ENCODE measurements around the gene ASPHD1.
"Not testable (repeated sequence)": the region's sequence is repeated elsewhere in the genome, so short reads cannot be mapped to it uniquely, and the experiment has no call there.

Gene ASPHD1

DNA sequence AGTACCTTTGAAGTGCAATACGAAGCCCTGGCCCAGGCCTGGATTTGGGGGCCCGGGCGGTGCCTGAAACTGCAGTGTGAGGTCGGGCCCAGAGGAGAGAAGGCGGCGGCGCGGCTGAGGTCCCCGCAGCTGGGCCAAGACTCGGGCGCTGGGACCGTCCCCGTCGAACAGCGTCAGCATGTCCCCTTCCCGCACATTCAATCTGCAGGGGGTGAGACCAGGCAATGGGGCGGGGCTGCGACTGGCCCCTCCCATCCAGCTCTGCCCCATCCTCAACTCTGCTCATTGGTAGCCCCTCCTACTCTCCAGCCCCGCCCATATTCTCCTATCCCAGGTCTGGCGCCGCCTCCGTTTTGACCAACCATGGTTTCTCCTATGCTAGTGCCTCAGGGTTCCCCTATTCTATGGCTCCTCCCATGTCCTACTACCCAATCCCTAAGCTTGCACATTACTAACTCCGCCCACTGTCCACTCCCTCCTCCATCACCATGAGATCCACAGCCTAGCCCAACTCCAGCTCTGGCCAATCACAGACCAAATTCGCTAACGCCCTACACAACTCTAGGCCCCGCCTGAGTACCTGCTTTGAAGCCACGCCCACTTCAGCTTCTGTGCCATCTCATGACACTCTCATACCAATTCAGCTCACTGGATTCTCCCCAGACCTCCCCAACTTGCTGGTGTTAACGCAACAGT, 22.9 kb upstream of the ASPHD1 start:
- DNase-seq: no peak

DNA sequence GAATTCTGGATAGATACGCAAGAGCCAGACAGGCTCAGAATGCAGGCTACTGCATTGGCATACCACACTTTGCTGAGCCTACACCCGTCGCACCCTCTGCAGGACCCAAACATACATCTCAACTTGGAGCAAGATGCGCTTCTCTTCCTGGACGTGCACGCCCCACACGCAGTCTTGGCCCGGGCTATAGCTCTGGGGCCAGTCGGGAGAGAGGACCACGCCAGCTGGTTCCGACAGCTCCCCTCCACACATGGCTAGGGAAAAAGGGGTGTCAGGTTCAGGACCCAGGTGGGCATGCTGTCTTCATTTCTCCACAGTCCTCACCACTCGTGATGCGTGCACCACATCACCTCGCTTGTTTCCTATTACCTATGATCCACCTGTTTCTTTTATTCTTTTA, 22.1 kb upstream of the ASPHD1 start:
- DNase-seq: no peak

DNA sequence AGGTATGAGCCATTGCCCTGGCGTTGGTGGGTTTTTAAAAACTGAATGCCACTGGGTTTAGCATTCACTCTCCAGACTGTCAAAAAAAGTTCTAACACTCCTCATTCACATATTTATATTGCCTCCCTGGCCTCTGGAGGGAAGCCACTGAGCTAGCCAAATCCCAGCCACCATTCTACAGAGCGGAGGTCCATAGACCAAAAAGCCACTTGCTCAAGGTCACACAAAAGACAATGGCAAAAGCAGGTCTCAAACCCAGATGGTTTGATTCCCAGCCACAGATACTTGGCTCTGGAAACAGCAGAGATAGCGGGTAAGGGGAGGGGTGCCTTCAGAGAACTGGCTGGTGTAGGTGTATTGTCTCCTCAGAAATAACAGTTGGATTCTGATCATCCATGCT, 19.2 kb upstream of the ASPHD1 start:
- no peak for DNase-seq

DNA sequence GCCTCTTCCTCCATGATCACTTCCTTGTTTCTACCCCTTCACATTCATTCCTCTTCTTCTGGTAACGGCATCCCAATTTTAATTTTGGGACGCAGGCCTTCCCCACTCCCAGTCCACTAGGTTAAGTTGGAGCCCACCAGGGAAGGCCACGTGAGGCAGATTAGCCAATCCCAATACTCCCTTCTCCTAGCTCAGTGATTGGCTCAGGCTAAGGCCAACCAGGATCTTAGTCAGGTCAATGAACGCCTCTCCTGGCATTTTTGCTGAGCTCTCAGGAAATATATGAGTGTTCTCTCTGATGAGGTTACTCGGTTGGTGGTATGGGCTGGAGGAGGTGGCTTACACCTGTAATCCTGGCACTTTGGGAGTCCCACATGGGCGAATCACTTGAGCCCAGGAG, 16.3 kb upstream of the ASPHD1 start:
- no peak for DNase-seq

DNA sequence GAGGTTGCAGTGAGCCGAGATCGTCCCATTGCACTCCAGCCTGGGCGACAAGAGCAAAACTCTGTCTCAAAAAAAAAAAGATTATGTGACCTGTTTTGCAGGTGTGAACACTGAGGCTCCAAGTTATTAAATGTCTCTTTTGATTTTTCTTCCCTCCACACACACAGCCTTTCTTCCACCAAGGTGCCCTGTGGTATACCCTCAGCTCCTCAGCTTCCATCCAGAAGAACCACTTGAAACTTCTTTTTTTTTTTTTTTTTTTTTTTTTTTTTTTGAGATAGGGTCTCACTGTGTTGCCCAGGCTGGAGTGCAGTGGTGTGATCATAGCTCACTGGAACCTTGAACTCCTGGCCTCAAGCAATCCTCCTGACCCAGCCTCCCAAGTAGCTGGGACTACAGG, 10.9 kb upstream of the ASPHD1 start:
- DNase-seq: not testable (repeated sequence)

DNA sequence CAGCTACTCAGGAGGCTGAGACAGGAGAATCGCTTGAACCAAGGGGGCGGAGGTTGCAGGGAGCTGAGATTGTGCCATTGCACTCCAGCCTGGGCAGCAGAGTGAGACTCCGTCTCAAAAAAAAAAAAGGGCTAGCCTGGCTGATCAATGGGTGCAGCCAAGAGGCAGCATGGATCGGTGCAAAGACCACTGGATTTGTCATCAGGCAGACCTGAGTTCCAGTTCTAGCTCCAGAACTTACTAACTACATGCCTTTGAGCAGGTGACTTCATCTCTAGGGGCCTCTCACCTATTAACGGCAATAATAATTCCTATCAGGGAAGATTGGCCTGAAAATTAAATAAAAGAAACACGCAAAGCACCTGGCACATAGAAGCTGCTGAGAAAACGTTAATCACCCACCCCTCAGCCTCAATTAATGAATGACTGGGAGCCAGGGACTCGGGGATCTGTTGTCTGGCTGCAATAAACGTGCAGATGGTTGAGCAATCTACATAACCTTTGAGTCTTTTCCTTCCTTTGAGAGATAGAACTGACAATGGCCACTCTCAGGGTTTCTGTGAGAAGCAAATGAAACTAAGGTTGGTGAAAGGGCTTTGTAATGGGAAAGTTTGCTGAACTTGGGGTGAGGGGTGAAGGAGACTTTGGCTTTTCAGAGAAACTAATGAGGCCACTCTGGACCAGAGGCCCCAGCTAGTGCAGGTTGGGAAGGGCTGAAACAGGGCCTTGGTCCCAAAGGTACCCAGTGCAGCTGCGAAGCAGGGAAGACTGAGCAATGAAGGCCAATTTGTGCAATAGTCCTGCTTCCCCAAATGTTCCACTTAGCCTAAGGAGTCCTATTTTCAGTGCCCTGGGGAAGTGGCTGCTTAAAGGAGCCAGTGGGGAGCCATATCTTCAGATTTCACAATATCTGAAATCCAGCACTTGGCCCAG, 8.5 kb upstream of the ASPHD1 start:
- no peak for DNase-seq

DNA sequence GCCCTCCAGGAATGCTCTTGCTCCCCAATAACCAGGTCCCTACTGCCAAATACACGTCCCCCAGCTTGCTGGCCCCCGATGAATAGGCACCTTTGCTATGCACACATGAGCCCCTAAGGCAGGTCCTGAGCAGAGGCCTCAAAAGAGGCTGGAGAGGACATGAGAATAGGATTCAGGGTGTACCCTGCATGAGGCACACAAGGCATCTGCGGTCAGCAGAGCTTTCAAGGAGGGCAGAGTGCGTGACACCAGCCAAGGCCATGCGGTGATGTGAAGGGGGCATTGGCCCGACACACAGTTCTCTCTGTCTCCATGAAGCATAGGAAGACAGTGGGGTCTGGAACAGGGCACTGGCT, 7.9 kb upstream of the ASPHD1 start:
- DNase-seq: no peak

DNA sequence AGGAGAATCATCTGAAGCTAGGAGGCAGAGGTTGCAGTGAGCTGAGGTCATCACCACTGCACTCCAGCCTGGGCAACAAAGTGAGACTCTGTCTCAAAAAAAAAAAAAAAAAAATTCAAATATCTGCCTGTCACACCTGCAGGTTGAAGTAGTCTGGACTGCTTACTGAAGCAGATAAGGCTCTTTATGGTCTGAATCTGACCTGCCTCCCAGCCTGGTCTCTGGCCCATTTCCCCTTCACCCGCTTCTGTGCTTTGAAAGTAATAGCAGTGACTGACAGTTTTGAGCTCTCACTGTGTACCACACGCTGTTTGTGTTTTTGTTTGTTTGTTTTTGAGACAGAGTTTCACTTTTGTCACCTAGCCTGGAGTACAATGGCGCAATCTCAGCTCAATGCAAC, 6.7 kb upstream of the ASPHD1 start:
- DNase-seq: no peak

DNA sequence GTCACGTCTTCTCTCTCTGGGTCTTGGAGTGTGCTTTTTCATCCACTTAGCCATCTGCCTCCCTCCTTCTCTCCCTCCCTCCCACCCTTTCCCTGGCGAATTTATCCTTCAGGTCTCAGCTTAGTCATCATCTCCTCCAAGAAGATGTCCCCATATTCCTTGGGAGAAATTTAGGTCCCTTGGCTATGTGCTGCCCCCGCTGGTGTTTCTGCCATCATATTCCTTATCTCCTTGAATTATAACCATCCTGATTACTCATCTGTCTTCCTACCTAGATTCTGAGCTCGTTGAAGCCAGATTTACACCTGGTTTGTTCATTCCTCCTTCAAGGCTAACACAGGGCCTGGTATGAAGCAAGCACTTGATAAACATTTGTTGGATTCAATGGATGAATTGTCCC, 5.9 kb upstream of the ASPHD1 start:
- DNase-seq: no peak

DNA sequence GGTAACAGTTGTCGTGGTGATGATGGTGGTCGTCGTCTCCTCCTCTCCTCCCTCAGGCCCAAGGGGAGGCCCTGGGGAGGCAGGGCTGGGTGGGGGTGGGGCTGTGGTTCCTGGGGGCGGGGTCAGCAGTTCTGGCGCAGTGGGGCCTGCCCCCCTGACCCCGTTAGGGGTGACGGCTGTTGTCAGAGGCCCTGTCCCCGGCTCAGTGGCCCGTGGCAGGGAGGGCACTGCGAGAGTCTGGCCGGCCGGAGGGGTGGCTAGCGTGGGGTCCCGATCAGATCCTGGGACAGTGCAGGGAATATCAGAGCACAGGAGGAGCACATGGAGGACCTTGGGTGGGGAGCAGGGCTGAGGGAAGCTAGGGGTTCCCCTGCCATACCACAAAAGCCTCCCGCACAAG, 3.4 kb upstream of the ASPHD1 start:
- no peak for DNase-seq

DNA sequence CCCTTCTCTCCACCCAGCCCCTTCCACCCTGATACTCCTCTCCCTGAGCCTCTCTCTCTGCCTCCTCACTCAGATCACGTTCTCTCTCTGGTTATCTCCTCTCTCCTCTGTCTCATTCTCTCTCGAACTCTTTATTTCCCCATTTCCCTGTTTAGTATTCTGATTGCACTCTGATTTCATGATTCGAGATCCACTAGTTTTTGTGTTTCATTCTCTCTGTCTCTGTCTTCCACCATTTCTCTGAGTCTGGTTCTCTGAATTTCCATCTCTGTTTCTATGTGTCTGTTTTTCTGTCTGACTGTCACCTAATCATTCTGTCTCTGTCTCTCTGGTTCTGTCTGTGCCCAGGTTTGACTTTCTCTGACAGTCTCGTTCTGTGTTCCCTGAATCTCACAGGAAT, 3.0 kb upstream of the ASPHD1 start:
- DNase-seq: no peak

DNA sequence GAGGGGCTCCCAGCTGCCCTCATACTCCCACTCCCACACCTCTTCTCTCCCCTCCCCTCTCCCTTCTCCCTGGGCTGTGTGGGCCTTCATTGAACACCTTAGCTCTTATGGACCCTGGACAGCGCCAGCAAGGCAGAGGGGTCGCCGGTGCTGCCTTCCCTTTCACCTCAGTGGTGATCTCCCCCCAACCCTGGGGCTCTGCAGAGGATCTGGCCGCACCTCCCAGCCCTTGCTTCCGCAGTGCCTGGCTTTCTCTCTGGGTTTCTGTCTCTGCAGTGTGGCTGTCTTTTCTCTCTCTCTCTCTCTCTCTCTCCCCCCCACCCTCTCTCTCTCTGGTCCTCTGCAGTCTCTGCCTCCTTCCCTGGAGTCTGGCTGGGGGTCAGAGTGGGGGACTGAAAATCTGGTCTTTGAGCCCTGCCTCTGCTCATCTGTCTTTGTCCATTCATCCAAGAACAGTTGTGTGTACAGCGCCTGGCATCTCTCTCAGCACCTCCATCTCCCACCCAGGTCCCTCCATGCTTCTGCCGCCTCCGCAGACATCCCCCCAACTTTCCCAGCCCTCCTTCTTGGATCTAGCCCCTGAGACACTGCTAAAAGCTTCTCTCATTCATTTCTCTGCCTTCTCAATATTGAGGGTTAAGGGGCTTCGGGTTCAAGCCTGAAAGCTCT, 2.0 kb upstream of the ASPHD1 start:
- DNase-seq: no peak

DNA sequence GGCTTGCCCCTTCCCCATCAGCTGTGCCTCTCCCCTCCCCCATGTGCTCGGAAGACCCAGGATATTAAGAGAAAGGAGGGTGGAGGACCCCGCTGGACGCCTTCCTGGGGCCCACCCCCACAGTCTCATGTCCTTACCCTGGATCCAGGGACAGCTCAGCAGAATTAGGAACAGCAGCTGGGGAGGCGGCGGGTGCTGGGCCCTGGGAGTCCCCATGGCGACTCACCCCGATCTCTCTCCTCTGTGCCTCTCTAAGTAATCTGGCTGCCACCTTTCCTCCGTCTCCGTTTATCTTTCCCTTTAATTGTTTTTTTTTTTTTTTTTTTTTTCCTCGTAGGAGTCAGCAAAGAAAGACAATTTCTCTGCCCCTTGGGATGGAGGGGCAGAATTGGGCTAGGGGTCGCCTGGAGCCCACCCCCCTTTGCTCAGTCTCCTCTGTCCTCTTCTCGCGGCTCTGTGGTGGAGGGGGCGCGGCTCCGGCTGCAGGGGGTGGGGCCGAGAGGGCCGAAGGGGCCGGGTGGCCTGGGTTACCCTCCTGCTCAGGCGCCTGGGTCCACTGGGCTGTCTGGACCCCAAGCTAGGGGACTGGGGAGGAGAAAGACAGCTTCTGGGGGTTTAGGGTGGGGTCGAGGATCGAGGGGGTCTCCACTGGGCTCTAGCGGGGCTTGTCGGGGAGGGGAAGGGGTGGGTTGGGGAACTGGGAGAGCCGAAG, 1.3 kb upstream of the ASPHD1 start:
- DNase-seq: no peak

DNA sequence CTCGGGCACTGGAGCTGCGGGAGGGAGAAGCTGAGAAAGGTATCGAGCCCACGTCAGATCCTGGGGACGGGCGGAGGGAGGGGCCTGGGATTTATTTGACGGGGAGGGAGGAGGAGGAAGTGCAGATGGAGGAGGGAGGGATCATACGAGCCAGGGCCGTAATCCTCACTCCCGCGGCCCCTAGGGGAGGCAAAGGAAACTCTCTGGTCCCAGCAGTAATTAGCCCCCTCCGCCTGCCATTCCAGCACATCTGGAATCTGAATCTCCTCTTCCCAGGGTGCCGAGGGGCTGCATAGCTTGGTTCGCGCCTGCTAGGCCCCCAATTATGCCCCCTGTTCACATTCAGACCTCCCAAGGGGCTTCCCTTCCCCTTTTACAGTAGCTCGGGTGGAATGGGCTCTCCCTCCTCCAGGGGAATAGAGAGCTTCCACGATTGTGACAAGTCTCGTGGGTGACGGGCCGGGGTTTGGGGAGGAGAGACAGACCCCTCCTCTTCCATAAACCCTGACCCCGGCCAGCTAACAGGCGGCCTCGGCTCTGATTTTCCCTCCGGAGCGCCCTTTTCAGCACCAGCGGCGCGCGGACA, 679 bp upstream of the ASPHD1 start, which contains the start of gene SEZ6L2:
Gene SEZ6L2, minus strand, starts transcription at position 35 of the 586 bp plus-strand sequence. CDS start 531 bp downstream, outside the sequence.
- no peak for DNase-seq

DNA sequence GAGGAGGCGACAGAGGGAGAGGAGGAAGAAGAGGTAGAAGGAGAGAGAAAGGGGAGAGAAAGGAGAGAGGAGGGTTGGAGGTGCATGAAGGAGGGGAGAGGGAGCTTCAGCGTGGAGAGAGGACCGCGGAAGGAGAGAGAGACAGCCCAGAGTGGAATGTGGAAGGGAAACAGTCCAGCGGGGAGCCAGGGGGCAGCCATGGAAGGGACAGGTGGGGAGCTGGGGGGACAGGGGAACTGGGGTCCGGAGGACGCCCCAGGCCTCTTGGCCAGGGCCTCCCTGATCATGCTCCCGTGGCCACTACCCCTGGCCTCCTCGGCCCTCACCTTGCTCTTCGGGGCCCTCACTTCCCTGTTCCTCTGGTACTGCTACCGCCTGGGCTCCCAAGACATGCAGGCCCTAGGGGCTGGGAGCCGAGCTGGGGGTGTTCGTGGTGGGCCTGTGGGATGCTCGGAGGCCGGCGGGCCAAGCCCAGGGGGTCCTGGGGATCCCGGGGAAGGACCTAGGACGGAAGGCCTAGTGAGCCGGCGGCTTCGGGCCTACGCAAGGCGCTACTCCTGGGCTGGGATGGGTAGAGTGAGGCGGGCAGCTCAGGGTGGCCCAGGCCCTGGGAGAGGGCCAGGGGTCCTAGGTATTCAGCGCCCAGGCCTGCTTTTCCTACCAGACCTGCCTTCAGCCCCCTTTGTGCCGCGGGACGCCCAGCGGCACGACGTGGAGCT, 759 bp downstream of the ASPHD1 start:
- no peak for DNase-seq

DNA sequence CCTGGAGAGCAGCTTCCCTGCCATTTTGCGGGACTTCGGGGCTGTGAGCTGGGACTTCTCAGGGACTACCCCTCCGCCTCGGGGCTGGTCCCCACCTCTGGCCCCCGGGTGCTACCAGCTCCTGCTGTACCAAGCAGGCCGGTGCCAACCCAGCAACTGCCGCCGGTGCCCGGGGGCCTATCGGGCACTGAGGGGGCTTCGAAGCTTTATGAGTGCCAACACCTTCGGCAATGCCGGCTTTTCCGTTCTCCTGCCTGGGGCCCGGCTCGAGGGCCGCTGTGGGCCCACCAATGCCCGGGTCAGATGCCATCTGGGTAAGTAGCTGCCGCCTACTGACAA, 1.3 kb downstream of the ASPHD1 start:
- no peak for DNase-seq

DNA sequence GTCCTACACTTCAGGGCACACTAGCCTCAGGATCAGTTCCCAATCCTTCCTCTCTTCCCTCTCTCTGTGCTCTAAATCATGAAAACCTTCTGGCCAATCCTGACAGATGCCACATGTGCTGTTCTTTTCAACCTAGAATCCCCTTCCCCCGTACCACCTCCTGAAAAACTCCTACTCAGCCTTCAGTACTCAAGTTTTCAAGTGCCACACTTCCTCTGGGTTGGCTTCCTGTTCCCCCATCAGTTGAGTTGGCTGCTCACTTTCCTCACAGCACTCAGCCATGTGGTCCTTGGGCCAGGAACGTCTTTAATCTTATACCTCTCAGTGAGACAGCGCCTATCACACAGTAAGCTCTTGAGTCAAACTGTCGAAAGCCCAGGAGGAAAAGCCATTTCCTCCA, 3.3 kb downstream of the ASPHD1 start:
- no peak for DNase-seq

DNA sequence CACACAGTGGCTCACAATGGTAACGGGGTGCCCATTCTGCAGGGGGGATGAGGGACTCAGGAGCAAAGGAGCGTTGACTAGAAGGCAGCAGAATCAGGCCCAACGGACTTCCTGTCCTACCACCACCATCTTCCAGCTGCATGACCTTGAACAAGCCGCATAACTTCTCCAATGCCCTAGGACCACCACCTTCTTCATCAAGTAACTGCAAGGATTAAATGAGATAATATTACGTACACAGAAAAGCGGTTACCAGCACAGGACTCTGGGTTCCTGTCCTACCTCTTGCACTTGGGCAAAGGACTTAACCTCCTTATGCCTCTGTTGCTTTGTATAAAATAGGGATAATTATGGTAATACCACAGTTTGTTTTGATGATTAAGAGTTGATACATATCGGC, 4.7 kb downstream of the ASPHD1 start:
- DNase-seq: no peak

DNA sequence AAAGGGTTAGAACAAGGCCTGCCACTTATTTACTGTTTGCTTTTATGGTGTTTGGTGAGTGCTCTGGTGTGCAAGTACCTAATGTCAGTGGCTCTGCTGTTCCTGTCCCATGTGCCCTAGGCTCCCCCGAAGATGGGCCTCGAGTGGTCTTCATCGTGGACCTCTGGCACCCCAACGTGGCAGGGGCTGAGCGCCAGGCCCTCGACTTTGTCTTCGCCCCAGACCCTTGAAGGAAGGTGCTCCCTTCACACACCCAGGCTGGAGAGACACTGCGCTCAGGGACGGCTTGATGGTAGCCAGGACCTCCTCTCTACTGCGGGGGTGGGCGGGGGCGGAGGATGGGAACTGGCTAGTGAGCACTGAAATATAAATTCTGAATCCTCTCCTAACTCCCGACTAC, 5.4 kb downstream of the ASPHD1 start:
- no peak for DNase-seq

DNA sequence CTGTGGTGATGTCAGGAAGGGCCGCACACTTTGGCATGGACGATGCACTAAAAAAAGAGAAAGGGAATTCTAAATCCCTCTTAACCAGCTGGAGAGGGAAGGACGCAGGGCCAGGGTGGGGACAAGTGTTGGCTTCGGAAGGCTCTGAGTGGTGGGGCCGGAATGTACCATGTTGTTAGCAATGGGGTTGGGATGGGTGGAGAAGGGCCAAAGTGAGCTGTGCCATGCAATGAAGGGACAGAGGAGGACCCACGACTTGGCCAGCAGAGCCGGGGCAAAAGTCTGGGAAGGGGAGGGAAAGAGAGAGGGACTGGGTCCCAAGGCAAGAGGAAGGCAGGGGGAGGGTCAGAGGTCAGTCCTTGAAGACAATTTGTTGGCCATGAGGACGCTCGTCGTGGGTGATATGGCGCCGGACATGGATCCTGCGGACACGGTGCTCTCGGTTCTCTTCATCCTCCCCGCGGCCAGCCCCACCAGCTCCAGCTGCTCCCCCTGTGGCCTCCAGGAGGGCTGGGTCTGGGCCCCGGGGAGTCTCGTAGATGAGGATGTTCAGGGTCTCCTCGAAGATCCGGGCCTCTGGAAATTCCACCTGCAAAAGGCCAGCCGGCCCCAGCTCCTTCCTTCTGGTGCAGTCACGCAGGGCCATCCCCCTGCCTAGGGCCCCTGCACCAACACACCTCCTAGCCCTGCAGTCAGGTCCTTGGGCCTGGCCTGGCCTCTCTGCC, 6.4 kb downstream of the ASPHD1 start:
- no peak for DNase-seq

DNA sequence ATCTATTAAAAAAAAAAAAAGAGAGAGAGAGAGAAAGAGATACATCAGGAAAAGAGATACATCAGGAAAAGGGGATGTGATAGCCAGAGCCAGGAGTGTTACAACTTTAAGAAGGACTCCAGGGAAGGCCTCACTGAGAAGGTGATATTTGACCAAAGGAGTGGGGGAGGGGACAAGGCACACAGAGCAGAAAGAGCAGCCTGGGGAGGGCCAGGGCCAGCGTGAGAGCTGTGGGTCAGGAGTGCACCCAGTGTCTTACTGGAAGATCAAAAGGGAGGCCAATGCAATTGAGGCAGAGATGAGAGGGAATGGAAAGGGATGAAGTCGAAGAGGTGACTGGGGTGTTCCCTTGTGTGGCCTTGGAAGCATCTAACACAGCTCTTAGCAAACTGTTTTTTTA, 7.7 kb downstream of the ASPHD1 start:
- no peak for DNase-seq

Data from cortex of kidney (tissue), 1 donor.